ENCODE results near the gene LRTM1. TPM values are rescaled to one million over a fixed set of nuclear protein-coding genes. Genes with fewer than 3 reads are reported as not detected.

The LRTM1 gene
- total and polyA plus RNA-seq, 2 of the 13 experiments (the other 11 are each of a cell fraction or from before 2014, with no cell fraction given): not detected

- TF ChIP-seq, protein P1, sequence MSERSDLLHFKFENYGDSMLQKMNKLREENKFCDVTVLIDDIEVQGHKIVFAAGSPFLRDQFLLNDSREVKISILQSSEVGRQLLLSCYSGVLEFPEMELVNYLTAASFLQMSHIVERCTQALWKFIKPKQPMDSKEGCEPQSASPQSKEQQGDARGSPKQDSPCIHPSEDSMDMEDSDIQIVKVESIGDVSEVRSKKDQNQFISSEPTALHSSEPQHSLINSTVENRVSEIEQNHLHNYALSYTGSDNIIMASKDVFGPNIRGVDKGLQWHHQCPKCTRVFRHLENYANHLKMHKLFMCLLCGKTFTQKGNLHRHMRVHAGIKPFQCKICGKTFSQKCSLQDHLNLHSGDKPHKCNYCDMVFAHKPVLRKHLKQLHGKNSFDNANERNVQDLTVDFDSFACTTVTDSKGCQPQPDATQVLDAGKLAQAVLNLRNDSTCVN (CRISPR knock-in tag; IDR thresholded peaks at IDR 0.05; ENCODE audit: borderline replicate concordance): no peak
- no peak for TF ChIP-seq MTF1 (CRISPR knock-in tag; IDR thresholded peaks at IDR 0.05)
- no peak for TF ChIP-seq ZBTB42 (CRISPR knock-in tag; IDR thresholded peaks at IDR 0.05)
- no peak for TF ChIP-seq SMAD1 (CRISPR knock-in tag; IDR thresholded peaks at IDR 0.05; ENCODE audit: borderline replicate concordance, low read depth)
- TF ChIP-seq TIGD3 (CRISPR knock-in tag; IDR thresholded peaks at IDR 0.05; ENCODE audit: borderline replicate concordance): no peak
- TF ChIP-seq ZNF572 (CRISPR knock-in tag; IDR thresholded peaks at IDR 0.05): no peak
- TF ChIP-seq ZNF335 (CRISPR knock-in tag; IDR thresholded peaks at IDR 0.05): no peak
- TF ChIP-seq MAFG (CRISPR knock-in tag; IDR thresholded peaks at IDR 0.05): no peak
These were observed 38.1 kb downstream of the LRTM1 start (continued) for GRCh38 chr3:54889731-54890130.

GRCh38 chr3:54888873-54889272 lies 39.0 kb downstream of the LRTM1 start:
- FAIRE-seq (no peak), ATAC-seq (no peak), DNase-seq (ENCODE audit: low spot score) (no peak)
- intact Hi-C loops (cut with micrococcal nuclease; ENCODE audit: unreplicated experiment) (no loop called here), in situ Hi-C loops (cut with HindIII; ENCODE audit: extremely low pct_ligation_motif_present, low pct_unique_long_range_greater_than_20kb) (no loop called here)
- 48% methylated on average over 1 of the region's 1 CpG for whole genome bisulfite sequencing (ENCODE audit: low lambda C conversion rate)
- no peak overlapping the region for H3K4me2 ChIP-seq (ENCODE audit: low read depth, low read length)
- no peak overlapping the region for H3K27ac ChIP-seq (ENCODE audit: extremely low read length, insufficient read depth, low read length)
- no peak overlapping the region for H3K4me3 ChIP-seq (replicated peaks in 1 of 3; ENCODE audit: insufficient read depth in 1 of 3, low read depth in 2 of 3, low read length in 3 of 3)
- H3K9ac ChIP-seq (ENCODE audit: insufficient read depth, low read depth, low read length): no peak overlapping the region
- H3K79me2 ChIP-seq (ENCODE audit: insufficient read depth, low read length): no peaks in the 10 kb centered on the region
- no peak overlapping the region for H2AFZ ChIP-seq (ENCODE audit: low read length)
- H3K9me3 ChIP-seq (ENCODE audit: low read length): no peaks in the 10 kb centered on the region
- BruUV-seq (replicated peaks): no TSS peak
- H4K20me1 ChIP-seq (ENCODE audit: insufficient read depth, low read length): no peaks in the 10 kb centered on the region
- H3K36me3 ChIP-seq (replicated peaks in 1 of 2; ENCODE audit: control insufficient read depth in 1 of 2, insufficient read depth in 2 of 2, low read length in 2 of 2): no peaks in the 10 kb centered on the region
- CTCF ChIA-PET (ENCODE audit: low intra/inter-chr PET ratio, low total read pairs): no interaction called here
- H3K4me1 ChIP-seq (ENCODE audit: insufficient read depth, low read length): no peaks in the 10 kb centered on the region
- POLR2A ChIA-PET: no interaction called here
- H3K27me3 ChIP-seq (ENCODE audit: control insufficient read depth in 1 of 2, insufficient read depth in 2 of 2, low read length in 2 of 2): no peaks in the 10 kb centered on the region; a peak in 1 of 5 replicates
- TF ChIP-seq ASH2L (IDR thresholded peaks at IDR 0.05; ENCODE audit: insufficient read length, low read depth, low read length) (no peak), ZNF3 (CRISPR knock-in tag; IDR thresholded peaks at IDR 0.05) (no peak), BRF2 (CRISPR knock-in tag; IDR thresholded peaks at IDR 0.05) (no peak), SALL1 (CRISPR knock-in tag; IDR thresholded peaks at IDR 0.05) (no peak), ZFP36L1 (CRISPR knock-in tag; IDR thresholded peaks at IDR 0.05) (no peak), ZNF317 (CRISPR knock-in tag; IDR thresholded peaks at IDR 0.05) (no peak), ZNF564 (CRISPR knock-in tag; IDR thresholded peaks at IDR 0.05) (no peak), ZFP36L2 (CRISPR knock-in tag; IDR thresholded peaks at IDR 0.05) (no peak), ZFY (CRISPR knock-in tag; IDR thresholded peaks at IDR 0.05) (no peak)
- TF ChIP-seq, protein P2, sequence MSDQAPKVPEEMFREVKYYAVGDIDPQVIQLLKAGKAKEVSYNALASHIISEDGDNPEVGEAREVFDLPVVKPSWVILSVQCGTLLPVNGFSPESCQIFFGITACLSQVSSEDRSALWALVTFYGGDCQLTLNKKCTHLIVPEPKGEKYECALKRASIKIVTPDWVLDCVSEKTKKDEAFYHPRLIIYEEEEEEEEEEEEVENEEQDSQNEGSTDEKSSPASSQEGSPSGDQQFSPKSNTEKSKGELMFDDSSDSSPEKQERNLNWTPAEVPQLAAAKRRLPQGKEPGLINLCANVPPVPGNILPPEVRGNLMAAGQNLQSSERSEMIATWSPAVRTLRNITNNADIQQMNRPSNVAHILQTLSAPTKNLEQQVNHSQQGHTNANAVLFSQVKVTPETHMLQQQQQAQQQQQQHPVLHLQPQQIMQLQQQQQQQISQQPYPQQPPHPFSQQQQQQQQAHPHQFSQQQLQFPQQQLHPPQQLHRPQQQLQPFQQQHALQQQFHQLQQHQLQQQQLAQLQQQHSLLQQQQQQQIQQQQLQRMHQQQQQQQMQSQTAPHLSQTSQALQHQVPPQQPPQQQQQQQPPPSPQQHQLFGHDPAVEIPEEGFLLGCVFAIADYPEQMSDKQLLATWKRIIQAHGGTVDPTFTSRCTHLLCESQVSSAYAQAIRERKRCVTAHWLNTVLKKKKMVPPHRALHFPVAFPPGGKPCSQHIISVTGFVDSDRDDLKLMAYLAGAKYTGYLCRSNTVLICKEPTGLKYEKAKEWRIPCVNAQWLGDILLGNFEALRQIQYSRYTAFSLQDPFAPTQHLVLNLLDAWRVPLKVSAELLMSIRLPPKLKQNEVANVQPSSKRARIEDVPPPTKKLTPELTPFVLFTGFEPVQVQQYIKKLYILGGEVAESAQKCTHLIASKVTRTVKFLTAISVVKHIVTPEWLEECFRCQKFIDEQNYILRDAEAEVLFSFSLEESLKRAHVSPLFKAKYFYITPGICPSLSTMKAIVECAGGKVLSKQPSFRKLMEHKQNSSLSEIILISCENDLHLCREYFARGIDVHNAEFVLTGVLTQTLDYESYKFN (CRISPR knock-in tag; conservative IDR thresholded peaks at IDR 0.05): no peak

All from HepG2 (cell line).